HepG2 (cell line): Measurements from ENCODE around the gene BANP. TPM values are rescaled to one million over a fixed set of nuclear protein-coding genes. Genes with fewer than 3 reads are reported as not detected.

Experiments
- ARNTL ChIP-seq: sonication (generic); formaldehyde crosslinking; IDR thresholded peaks from 2 replicates; pipeline ENCODE4 v1.4.0; 2020; ENCODE audit warnings: mild to moderate bottlenecking, missing genetic modification reagents
- ATF4 ChIP-seq, 2 experiments: fragments of 450-650 bp in 1 of 2; sonication (generic) in 1 of 2; formaldehyde crosslinking; IDR thresholded peaks; 2 replicates each; pipeline versions ENCODE4 v1.5.0 to v1.8.0; 2020 to 2022; ENCODE audit warnings: mild to moderate bottlenecking in 1 of 2, missing genetic modification reagents in 1 of 2
- DR1 ChIP-seq: sonication (generic); formaldehyde crosslinking; IDR thresholded peaks from 2 replicates; pipeline ENCODE4 v1.8.0; 2021; ENCODE audit warnings: mild to moderate bottlenecking, missing genetic modification reagents, inconsistent platforms
- GZF1 ChIP-seq: sonication (generic); formaldehyde crosslinking; IDR thresholded peaks from 2 replicates; pipeline ENCODE4 v1.5.1; 2020; ENCODE audit warnings: mild to moderate bottlenecking, missing genetic modification reagents
- HINFP ChIP-seq: sonication (generic); formaldehyde crosslinking; IDR thresholded peaks from 2 replicates; pipeline ENCODE4 v1.4.0; 2020; ENCODE audit warnings: low read depth, mild to moderate bottlenecking, missing genetic modification reagents
- HMGXB4 ChIP-seq, 2 experiments: sonication (generic) in 1 of 2; formaldehyde crosslinking in 1 of 2; IDR thresholded peaks; 2 replicates each; pipeline versions ENCODE4 v1.4.0 to v1.6.1; 2018 to 2020; ENCODE audit warnings: missing genetic modification reagents in 2 of 2, borderline replicate concordance in 1 of 2, low read depth in 1 of 2, mild to moderate bottlenecking in 1 of 2, missing biosample characterization in 1 of 2
- HOXA9 ChIP-seq: sonication (generic); formaldehyde crosslinking; IDR thresholded peaks from 2 replicates; pipeline ENCODE4 v1.8.1; 2022; ENCODE audit warnings: missing genetic modification reagents, mild to moderate bottlenecking, moderate library complexity, borderline replicate concordance
- JUND ChIP-seq: sonication (generic); formaldehyde crosslinking; IDR thresholded peaks from 2 replicates; pipeline ENCODE4 v1.8.0; 2022; ENCODE audit warnings: mild to moderate bottlenecking, missing genetic modification reagents
- MBNL3 ChIP-seq: fragments of 250-450 bp; sonication (Bioruptor Pico); conservative IDR thresholded peaks from 2 replicates; pipeline ENCODE4 v1.8.0; 2022; ENCODE audit warnings: mild to moderate bottlenecking, inconsistent platforms
- MED8 ChIP-seq: sonication (generic); formaldehyde crosslinking; IDR thresholded peaks from 2 replicates; pipeline ENCODE4 v1.8.1; 2023; ENCODE audit warnings: mild to moderate bottlenecking, missing genetic modification reagents; ENCODE audit not compliant: insufficient replicate concordance
- NKX3-1 ChIP-seq: sonication (generic); formaldehyde crosslinking; IDR thresholded peaks from 2 replicates; pipeline ENCODE4 v1.5.0; 2020; ENCODE audit warnings: missing genetic modification reagents
- NR2F1 ChIP-seq, 2 experiments: fragments of 450-650 bp in 1 of 2; formaldehyde crosslinking in 1 of 2; IDR thresholded peaks; 2 replicates each; pipeline versions ENCODE4 v1.5.0 to v1.6.1; 2016 to 2020; ENCODE audit warnings: mild to moderate bottlenecking in 1 of 2, missing compliant biosample characterization in 1 of 2, missing genetic modification reagents in 1 of 2, moderate library complexity in 1 of 2
- PAWR ChIP-seq: sonication (generic); formaldehyde crosslinking; IDR thresholded peaks from 2 replicates; pipeline ENCODE4 v1.4.0; 2020; ENCODE audit warnings: missing genetic modification reagents, mild to moderate bottlenecking, borderline replicate concordance
- PITX1 ChIP-seq: sonication (generic); formaldehyde crosslinking; IDR thresholded peaks from 2 replicates; pipeline ENCODE4 v1.5.1; 2020; ENCODE audit warnings: mild to moderate bottlenecking, missing genetic modification reagents
- SAFB2 ChIP-seq: sonication (generic); formaldehyde crosslinking; IDR thresholded peaks from 2 replicates; pipeline ENCODE4 v1.5.1; 2020; ENCODE audit warnings: missing genetic modification reagents, low read depth, mild to moderate bottlenecking, borderline replicate concordance
- SNAI1 ChIP-seq: sonication (generic); formaldehyde crosslinking; IDR thresholded peaks from 2 replicates; pipeline ENCODE4 v1.5.0; 2020; ENCODE audit warnings: mild to moderate bottlenecking, missing genetic modification reagents, borderline replicate concordance
- STAG1 ChIP-seq: sonication (generic); formaldehyde crosslinking; IDR thresholded peaks from 2 replicates; pipeline ENCODE4 v1.4.0; 2020; ENCODE audit warnings: missing genetic modification reagents
- TAF15 ChIP-seq: fragments of 200-400 bp; formaldehyde crosslinking; IDR thresholded peaks from one replicate; pipeline ENCODE4 v1.6.1; 2018; ENCODE audit warnings: mild to moderate bottlenecking, low read depth, low read length; ENCODE audit not compliant: poor library complexity, severe bottlenecking
- ZNF274 ChIP-seq: sonication (generic); formaldehyde crosslinking; IDR thresholded peaks from 2 replicates; pipeline ENCODE4 v1.5.1; 2020; ENCODE audit warnings: mild to moderate bottlenecking, missing genetic modification reagents
- ZNF282 ChIP-seq: fragments of 450-650 bp; IDR thresholded peaks from 2 replicates; pipeline ENCODE4 v1.6.1; 2018; ENCODE audit not compliant: partially characterized antibody
- ZNF567 ChIP-seq: sonication (generic); formaldehyde crosslinking; IDR thresholded peaks from 2 replicates; pipeline ENCODE4 v1.8.1; 2023; ENCODE audit warnings: mild to moderate bottlenecking, missing genetic modification reagents, borderline replicate concordance
- ZNF644 ChIP-seq: IDR thresholded peaks from 2 replicates; pipeline ENCODE4 v1.6.1; 2016; ENCODE audit warnings: low read depth
- ZNF850 ChIP-seq: sonication (generic); formaldehyde crosslinking; conservative IDR thresholded peaks from 2 replicates; pipeline ENCODE4 v1.9.0; 2021; ENCODE audit warnings: mild to moderate bottlenecking, missing genetic modification reagents
- polyA plus RNA-seq, 8 experiments: library from polyadenylated mRNA; depleted of rRNA in 3 of 8; stranded (reverse) in 7 of 8; unstranded in 1 of 8; fragments of >200 nt; fragmentation: Illumina TruSeq in 4 of 8; extraction: Trizol in 4 of 8; gene quantifications; 2 replicates each; pipeline versions ENCODE4 v1.2.1 to v1.2.3, GENCODE V29; 2011 to 2016; ENCODE audit warnings: low read depth in 4 of 8, missing spikeins in 1 of 8, mixed read lengths in 1 of 8; ENCODE audit not compliant: insufficient read depth in 1 of 8
- total RNA-seq, 5 experiments: library from RNA; depleted of rRNA; stranded (reverse); fragments of >200 nt; fragmentation: Illumina TruSeq; extraction: Trizol; gene quantifications; 2 replicates each; pipeline ENCODE4 v1.2.3, GENCODE V29; 2016; ENCODE audit warnings: low read depth in 1 of 5

The BANP gene
- total and polyA plus RNA-seq, 2 of the 13 experiments (the other 11 are each of a cell fraction or from before 2014, with no cell fraction given): 20.2 to 23.8 TPM

- TF ChIP-seq MBNL3 (CRISPR knock-in tag): no peak
- peak in 1 of 2 experiments; percentile 42; a peak in 3 of 4 replicates for TF ChIP-seq HMGXB4 (CRISPR knock-in tag; IDR thresholded peaks at IDR 0.05; ENCODE audit: borderline replicate concordance in 1 of 2, low read depth in 1 of 2)
- TF ChIP-seq TAF15: no peak
- no peak for TF ChIP-seq SNAI1 (CRISPR knock-in tag)
- TF ChIP-seq ZNF850 (CRISPR knock-in tag): no peak
- no peak; the same call in 1 of the 2 replicates for TF ChIP-seq ZNF274 (CRISPR knock-in tag)
- TF ChIP-seq JUND: peak; percentile 18; the same call in 1 of the 2 replicates
- peak; percentile 97 for TF ChIP-seq DR1 (CRISPR knock-in tag)
- TF ChIP-seq PAWR: 0 out of 2 replicates have a peak, but pooled peaks have one; percentile 22
- TF ChIP-seq GZF1 (CRISPR knock-in tag): peak; percentile 83; the same call in 1 of the 2 replicates
- TF ChIP-seq SAFB2 (CRISPR knock-in tag): no peak
- no peak; the same call in none of the 2 replicates for TF ChIP-seq ARNTL
- TF ChIP-seq HOXA9 (CRISPR knock-in tag): no peak
- peak; percentile 28; the same call in 1 of the 2 replicates for TF ChIP-seq STAG1 (CRISPR knock-in tag)
- TF ChIP-seq HINFP: no peak; the same call in 1 of the 2 replicates
- TF ChIP-seq NKX3-1: no peak
- no peak; the same call in 1 of the 2 replicates for TF ChIP-seq ZNF567 (CRISPR knock-in tag)
- TF ChIP-seq PITX1 (CRISPR knock-in tag): peak; percentile 100
- no peak for TF ChIP-seq ZNF282
- peak; percentile 90 for TF ChIP-seq ZNF644
- TF ChIP-seq MED8 (CRISPR knock-in tag): peak; percentile 91
- TF ChIP-seq ATF4 (CRISPR knock-in tag; IDR thresholded peaks at IDR 0.05): no peak
- peak; percentile 96 to 97 for TF ChIP-seq NR2F1 (CRISPR knock-in tag; IDR thresholded peaks at IDR 0.05)
These were observed 14.6 kb upstream of the BANP start, which contains the start of gene CA5A (continued) for GRCh38 chr16:87936375-87937230.
